ENCODE data around the gene SLC47A2. TPM values are rescaled to one million over a fixed set of nuclear protein-coding genes. Genes with fewer than 3 reads are reported as not detected.

Gene SLC47A2
- polyA plus RNA-seq, 1 donor: 0.27 TPM

GRCh38 chr17:19664136-19664820 lies 52.1 kb downstream of the SLC47A2 start:
- no peak for DNase-seq

- no peak for DNase-seq
Observed at GRCh38 chr17:19663097-19663496, 53.3 kb downstream of the SLC47A2 start.

GRCh38 chr17:19661121-19661520 lies 55.3 kb downstream of the SLC47A2 start:
- no peak for DNase-seq

GRCh38 chr17:19660219-19660870 lies 56.0 kb downstream of the SLC47A2 start:
- DNase-seq: no peak

- DNase-seq: no peak
Observed at GRCh38 chr17:19659366-19660177, 56.8 kb downstream of the SLC47A2 start.

GRCh38 chr17:19656851-19657581 lies 59.4 kb downstream of the SLC47A2 start:
- no peak for DNase-seq

GRCh38 chr17:19656336-19656735 lies 60.0 kb downstream of the SLC47A2 start:
- no peak for DNase-seq

- DNase-seq: no peak
Observed at GRCh38 chr17:19654896-19655295, 61.5 kb downstream of the SLC47A2 start.

- DNase-seq: no peak
Observed at GRCh38 chr17:19654342-19654886, 62.0 kb downstream of the SLC47A2 start.

GRCh38 chr17:19652595-19652994 lies 63.8 kb downstream of the SLC47A2 start:
- no peak for DNase-seq

GRCh38 chr17:19651451-19652238 lies 64.7 kb downstream of the SLC47A2 start:
- no peak for DNase-seq

GRCh38 chr17:19650826-19651225 lies 65.6 kb downstream of the SLC47A2 start:
- DNase-seq: no peak

GRCh38 chr17:19649274-19649541 lies 67.2 kb downstream of the SLC47A2 start:
- no peak for DNase-seq

- peak; percentile 94 for DNase-seq
Observed at GRCh38 chr17:19648475-19649273, 67.7 kb downstream of the SLC47A2 start, which contains the start of gene ALDH3A2. Gene ALDH3A2, plus strand, starts transcription at chr17:19648751. Its CDS starts 221 bp downstream, at chr17:19648972.

GRCh38 chr17:19647697-19648474 lies 68.5 kb downstream of the SLC47A2 start:
- peak; percentile 59 for DNase-seq

GRCh38 chr17:19646788-19647696 lies 69.3 kb downstream of the SLC47A2 start:
- DNase-seq: no peak

- peak; percentile 6 for DNase-seq
Observed at GRCh38 chr17:19645734-19646201, 70.6 kb downstream of the SLC47A2 start.

GRCh38 chr17:19644493-19645210 lies 71.7 kb downstream of the SLC47A2 start:
- no peak for DNase-seq
